H54 (cell line): Measurements from ENCODE around the gene TLDC2.
"Not testable (repeated sequence)": the region's sequence is repeated elsewhere in the genome, so short reads cannot be mapped to it uniquely, and the experiment has no call there.

ENCODE experiments used
- DNase-seq: peaks from one replicate; pipeline ENCODE4 v3.0.0; 2011; ENCODE audit warnings: low spot score, mixed read lengths; ENCODE audit not compliant: insufficient read length
- FAIRE-seq: peaks from 3 replicates; lab custom pipeline; 2011; peaks lifted over from hg19 to GRCh38; lab: Jason Lieb, UNC
- POLR2A ChIP-seq: IDR thresholded peaks from 2 replicates; pipeline ENCODE4 v1.6.1; 2011; ENCODE audit warnings: low read depth, mild to moderate bottlenecking, low read length

TLDC2 gene

DNA sequence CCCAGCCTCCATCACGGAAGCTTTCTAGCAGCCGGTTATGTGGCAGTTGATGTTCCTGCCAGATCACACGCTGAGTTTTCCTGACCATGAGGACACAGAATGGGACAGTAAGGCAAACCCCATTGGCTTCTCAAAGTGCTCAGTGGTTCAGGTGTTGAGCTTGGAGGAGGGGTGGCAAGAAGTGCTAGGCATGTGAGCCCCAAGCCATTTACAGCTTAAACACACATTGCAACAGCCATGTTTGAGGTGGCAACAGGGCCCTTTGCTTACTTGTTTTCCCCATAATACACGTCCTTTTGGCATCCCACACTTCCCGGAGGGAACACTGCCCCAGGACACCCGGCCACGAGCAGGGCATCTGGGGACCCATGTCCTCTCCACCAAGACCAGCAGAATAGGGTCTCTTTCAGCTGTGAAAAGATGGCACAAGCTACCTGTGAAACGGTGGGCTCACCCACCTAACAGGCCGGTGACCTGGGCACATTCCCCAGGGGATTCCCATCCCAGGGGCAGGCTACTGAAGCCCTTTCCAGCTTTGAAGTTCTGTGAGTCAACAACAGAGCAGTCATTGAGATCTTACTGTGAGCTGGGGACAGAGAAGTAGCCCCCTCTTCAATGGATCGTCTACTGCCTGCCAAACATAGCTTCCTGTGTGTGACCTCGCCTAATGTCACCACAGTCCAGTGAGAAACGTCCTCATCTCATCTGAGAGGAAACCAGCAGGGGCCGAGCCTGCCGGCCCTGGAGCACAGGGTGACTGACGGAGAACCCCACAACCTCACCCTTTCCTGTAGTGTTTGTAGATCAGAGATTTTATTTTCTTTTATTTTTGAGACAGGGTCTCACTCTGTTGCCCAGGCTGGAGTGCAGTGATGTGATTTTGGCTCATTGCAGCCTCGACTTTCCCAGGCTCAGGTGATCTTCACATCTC lies 4.0 kb upstream of the TLDC2 start:
- DNase-seq: no peak
- no peak for TF ChIP-seq POLR2A
- FAIRE-seq: no peak

DNA sequence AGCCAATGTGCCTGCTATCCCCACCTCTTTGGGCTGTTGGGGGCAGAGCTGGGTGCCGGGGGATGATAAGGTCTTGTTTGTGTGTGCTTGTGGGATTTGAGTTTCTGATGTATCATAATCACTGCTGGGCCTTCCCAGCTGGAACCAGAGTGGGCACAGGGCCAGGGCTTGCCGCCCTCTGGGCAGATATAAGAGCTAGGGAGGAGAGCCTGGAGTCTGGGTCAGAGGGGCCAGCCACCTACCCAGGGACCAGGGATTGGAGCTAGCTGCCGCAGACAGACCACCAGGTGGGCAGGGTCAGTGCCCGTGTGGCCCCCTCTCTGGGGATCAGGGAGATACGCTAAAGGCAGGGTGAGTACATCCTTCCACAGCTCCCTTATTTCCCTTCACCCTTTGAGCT lies 3.1 kb upstream of the TLDC2 start:
- no peak for TF ChIP-seq POLR2A
- DNase-seq (no peak), FAIRE-seq (no peak)

DNA sequence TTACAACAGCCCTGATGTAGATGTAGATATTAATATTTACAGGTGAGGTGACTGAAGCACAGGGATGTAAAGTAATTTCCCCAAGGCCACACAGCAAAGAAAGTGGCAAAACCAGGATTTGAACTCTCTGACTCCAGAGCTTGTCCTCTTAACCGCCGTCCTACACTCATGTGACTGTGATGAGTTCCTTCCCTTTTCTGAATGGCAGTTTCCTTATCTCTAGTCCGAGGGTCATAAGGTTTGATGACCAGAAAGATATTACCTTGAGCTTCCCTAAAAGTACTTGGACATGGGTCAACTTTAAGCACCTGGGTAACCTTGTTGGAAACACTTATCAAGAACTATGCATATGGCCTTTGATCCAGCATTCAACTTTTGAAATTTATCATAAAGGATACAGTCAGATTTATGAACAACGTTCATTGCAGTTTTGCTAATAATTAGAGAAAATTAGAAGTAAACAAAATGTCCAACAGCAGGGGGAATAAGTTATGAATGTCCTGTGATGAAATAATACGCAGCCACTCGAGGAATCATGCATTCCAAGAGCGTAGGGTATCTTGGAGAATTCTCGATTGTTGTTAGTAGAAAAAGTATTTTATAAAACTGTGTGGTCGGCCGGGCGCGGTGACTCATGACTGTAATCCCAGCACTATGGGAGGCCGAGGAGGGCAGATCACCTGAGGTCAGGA lies 2.3 kb upstream of the TLDC2 start:
- no peak for TF ChIP-seq POLR2A
- FAIRE-seq: no peak
- DNase-seq: no peak

DNA sequence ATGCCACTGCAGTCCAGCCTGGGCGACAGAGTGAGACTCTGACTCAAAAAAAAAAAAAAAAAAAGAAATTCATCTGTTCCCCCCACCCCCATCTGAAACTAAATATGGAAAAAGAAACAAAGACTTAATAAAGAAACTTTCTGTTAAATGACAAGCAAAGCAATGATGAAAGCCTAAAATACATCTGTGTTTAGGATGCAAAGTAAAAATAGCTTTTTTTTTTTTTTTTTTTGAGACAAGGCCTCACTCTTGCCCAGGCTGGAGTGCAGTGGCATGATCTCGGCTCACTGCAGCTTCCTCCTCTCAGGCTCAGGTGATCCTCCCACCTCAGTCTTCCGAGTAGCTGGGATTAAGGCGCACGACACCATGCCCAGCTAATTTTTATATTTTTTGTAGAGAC lies 845 bp upstream of the TLDC2 start:
- not testable (repeated sequence) for DNase-seq, FAIRE-seq

DNA sequence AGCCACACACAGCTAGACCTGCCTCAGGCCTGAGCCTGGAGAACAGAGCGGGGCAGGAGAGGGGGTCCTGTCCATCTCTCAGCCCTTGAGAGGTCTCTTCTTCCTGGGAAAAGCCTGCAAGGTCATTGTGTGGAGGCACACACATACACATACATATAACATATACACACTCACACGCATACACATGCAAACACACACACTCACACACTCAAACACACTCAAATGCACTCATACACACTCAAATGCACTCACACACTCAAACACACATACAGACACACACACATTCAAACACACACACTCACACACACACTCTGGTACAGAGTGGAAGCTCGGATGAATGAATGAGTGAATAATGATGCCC lies 515 bp downstream of the TLDC2 start:
- FAIRE-seq (no peak), DNase-seq (no peak)
- TF ChIP-seq POLR2A: no peak

DNA sequence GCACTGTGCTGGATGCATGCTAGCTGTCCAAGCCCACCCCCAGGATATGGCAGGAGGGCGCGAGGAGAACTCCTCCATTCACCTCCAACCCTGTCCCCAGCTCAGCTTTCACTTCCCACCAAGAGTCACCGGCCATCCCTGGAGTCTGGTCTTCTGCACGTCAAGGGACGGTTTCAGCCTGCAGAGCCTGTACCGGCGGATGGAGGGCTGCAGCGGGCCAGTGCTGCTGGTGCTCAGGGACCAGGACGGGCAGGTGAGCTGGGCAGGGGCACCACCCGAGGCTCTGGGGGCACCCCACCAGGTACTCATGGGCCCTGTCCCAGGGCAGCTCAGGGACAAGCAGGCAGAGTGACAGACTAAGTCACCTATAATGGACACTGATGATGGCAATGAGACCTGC lies 3.0 kb downstream of the TLDC2 start:
- no peak for FAIRE-seq
- TF ChIP-seq POLR2A: no peak
- no peak for DNase-seq

DNA sequence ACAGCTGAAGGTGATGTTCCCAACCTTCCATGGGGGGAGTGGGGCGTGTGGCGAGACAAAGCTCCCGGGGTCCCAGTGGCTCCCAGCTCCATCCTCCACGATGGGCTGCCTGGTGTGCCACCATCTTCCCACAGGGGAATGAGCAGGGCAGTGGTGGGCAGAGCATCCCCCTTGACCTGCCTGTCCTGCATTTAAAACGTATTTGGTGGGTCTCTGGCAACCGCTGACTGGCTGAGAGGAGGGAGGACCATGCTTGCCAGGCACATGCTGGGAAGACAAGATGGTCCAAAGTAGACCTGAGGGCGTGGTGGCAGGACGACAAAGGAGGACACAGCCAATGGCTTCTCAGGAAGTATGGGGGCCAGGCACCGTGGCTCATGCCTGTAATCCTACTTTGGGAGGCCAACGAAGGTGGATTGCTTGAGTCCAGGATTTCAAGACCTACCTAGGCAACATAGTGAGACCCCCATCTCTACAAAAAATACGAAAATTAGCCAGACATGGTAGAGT lies 4.9 kb downstream of the TLDC2 start:
- no peak for TF ChIP-seq POLR2A
- no peak for DNase-seq
- no peak for FAIRE-seq

DNA sequence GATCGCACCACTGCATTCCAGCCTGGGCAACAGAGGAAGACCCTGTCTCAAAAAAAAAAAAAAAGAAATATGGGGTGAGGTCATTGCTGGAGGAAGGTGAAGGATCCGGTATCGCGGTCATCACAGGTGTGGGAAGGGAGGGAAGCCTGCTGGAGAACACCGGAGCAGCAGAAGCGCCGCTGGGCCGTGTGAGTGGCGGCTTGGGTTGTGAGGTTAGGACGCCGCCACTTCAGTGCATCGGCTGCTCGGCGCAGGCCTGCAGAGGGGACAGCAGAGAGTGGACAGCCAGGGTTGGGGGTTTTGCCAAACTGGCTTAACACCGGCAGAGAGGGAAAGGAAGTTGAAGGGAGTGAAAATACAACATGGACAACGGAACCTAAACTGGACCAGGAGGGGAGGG lies 5.4 kb downstream of the TLDC2 start:
- TF ChIP-seq POLR2A: no peak
- FAIRE-seq (no peak), DNase-seq (no peak)

DNA sequence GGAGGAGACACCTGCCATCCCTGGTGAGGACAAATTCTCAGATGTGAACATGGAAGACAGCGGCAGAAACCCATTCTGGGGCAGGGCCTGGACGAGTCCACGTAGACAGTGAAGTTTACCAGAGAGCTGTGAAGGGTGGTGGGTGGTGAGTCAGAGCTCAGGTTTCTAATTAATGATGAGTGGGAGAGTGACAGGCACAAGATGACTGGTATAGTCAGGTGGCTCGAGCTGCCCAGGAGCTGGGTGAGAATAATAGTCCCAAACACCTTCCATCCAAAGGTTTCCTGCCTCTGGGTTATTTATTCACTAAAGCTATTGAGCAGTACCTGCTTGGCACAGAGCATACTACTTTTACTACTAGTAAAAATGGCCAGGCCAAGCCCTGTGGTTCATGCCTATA lies 6.0 kb downstream of the TLDC2 start:
- DNase-seq (no peak), FAIRE-seq (no peak)
- TF ChIP-seq POLR2A: no peak

DNA sequence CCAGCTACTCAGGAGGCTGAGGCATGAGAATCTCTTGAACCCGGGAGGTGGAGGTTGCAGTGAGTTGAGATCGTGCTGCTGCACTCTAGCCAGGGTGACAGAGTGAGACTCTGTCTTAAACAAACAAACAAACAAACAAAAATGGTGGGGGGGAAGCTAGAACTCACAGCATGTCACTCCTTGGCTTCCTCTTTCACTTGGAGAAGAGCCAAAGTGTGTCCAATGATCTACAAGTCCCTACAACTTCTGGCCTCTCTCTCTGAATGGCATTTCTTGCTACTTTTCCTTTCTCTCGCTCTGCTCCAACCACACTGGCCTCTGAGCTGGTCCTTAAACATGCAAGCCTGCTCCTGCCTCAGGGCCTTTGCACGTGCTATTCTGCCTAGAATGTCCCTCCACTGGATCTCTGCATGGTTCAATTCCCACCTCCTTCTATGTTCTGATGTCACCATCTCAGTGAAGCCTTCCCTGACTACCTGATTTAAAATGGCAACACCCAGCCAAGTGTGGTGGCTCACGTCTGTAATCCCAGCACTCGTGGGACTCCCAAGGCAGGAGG lies 8.1 kb downstream of the TLDC2 start:
- TF ChIP-seq POLR2A: no peak
- DNase-seq: no peak
- no peak for FAIRE-seq

DNA sequence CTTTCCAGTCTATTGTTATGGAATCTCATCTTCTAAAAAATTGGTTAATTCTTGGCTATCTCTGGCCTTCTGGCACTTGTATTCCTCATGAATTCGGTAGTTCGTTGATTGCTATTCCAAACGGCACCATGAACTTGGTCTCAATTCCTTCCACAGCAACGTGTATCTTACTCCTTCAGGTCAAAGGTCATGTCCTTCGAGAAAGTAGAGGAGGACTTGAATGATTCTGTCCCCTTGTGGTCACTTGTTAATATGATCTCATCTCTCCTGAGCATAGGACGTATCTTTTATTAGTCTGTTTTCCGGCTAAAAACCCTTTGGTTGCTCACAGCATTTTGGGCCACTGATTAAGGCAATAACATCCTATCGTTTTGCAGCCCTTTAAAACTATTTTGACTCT lies 9.4 kb downstream of the TLDC2 start:
- no peak for TF ChIP-seq POLR2A
- FAIRE-seq (no peak), DNase-seq (no peak)

DNA sequence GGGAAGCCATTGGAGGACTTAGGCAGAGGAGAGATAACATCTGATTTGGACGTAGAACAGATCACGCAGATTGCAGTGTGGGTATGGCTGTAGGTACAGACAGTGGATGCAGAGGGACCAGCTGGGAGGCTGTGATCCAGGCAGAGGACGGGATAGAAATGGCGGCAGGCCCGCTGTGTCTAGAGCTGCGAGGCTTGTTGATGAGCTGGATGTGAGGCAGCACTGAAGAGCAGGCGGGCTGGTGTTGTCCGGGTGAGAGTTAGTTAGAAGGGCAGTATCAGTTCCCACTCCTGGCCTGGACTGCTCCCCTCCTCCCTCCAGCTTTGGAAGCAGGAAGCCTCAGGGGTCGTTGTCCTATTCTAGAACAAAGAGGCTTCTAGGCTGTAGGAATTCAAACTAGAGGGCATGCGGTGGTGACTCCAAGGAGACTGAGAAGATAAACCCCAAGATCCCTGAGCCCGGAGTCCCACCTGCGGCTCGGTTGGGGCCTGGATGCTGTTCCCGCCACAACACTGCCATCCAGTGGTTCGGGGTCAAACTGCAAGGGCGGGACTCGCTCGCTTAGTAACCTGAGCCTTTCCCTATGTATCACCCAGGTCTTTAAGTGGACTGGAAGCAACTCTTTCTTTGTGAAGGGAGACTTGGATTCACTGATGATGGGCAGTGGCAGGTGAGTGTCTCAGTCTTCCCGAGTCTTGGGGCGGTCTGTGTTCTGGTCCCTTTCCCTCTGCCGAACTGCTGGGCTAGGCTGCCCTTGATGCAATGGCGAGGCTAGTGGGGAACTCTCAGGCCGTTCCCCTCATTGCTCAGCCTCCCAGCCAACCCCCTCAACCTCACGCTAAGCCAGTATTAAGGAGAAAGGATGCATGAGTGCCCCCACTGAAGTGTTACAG lies 11.2 kb downstream of the TLDC2 start:
- no peak for TF ChIP-seq POLR2A
- FAIRE-seq (no peak), DNase-seq (peak; percentile 84)

DNA sequence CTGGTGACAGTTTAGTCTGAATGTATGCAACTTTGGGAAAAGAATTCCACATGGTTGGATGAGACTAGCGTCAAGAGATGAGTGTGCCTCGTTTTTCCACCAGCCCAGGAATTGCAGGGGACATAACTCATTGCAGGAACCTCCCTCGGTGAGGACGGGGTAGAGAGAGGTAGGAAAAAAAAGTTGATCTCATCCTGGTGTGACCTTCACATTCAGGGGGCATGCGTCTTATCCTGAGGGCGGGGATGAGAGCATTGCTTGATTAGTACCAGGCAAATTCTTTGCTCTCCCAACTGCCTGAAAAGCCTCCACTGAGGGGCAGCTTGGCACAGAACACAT lies 11.8 kb downstream of the TLDC2 start:
- TF ChIP-seq POLR2A: 0 out of 2 replicates have a peak, but pooled peaks have one; percentile 17
- FAIRE-seq (no peak), DNase-seq (no peak)
